GM18867 (cell line): ENCODE data around the gene BASP1.
A peak's percentile ranks its signal among the peaks of the same experiment; 100 is the strongest.
"Not testable (repeated sequence)": the region's sequence is repeated elsewhere in the genome, so short reads cannot be mapped to it uniquely, and the experiment has no call there.

Experiments
- ATAC-seq: cut with Tn5 transposase; IDR thresholded peaks from one replicate; pipeline ENCODE4 v1.9.1; 2021; ENCODE audit warnings: mild to moderate bottlenecking, moderate library complexity; ENCODE audit not compliant: unreplicated experiment

BASP1 gene

DNA sequence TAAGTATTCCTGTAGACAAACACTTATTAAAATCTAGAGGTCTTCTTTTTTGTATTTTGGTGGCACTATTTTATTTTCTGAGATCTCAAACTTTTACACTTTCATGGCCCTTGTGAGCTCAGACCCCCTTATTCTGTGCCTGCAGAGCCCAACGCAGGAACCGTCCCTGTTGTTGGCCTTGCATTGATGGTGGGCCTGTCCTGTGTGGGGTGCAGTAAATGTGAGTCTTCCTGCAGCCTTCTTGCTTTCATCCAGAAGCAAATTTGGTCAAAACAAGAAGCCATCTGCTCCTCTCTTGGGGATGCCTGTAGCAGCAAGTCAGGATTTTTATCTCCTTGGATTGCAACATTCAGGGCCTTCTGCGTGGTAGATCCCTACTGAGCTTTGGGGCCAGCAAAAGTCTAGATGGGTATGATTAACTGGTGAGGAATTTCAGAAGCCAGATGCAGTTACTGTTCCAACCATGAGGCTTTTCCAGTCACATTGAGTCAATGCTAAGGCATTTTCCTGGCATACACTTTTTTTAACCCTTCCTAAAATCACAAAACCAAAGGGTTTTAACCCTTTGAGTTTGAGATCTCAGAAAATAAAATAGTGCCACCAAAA is 31.7 kb downstream of the BASP1 start:
- no peak for ATAC-seq

DNA sequence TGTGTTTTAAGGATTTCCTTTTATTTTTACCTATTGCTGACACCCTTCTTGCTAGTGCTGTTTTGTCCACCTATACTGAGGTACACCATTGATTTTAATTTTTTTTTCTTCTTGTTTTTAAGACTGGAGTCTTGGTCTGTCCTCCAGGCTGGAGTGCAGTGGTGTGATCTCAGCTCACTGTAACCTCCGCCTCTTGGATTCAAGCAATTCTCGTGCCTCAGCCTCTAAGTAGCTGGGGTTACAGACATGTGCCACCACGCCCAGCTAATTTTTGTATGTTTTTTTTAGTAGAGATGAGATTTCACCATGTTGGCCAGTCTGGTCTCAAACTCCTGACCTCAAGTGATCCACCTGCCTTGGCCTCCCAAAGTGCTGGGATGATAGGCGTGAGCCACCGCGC is 32.4 kb downstream of the BASP1 start:
- not testable (repeated sequence) for ATAC-seq

DNA sequence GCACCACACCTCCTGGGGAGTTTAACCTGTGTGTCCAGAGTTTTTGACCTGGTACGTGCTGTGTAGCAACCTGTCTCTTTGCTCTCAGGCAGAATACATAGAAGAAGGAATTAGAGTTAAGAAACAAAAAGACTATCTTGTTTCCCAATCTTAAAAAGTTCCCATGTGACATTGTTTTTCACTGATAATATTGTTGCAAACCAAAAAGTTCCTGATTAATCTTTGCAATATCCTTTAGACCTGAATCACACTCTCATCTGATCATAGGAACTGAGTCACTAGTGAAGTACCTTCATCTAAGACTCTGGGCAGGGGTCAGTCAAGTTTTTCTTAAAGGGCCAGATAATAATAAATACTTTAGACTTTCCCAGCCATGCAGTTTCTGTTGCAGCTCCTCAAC is 35.1 kb downstream of the BASP1 start:
- no peak for ATAC-seq

DNA sequence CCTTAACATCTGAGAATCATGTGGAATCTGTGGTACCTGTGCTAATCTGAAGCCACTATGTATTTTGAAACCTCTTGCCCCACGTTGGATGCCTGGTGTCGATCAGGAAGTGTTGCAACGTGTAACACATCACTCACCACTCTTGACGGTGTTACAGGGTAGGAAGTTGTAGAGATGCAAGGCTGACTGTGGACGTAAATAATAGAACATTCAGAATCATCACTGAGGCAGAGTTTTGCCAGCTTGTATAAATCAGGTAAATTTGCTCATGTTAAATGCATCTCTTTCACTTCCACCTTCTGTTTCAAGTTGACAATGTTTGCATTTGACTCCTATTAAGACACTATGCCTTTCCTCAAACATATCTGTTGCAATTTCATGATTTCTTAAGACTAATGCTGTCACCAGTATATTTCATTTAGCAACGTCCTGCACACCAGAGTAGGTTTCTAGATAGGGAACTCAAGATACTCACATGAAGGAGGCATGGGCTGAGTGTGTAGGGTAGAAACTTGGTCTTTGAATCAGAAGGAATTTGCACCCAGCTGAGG is 38.1 kb downstream of the BASP1 start:
- ATAC-seq = peak; percentile 60

DNA sequence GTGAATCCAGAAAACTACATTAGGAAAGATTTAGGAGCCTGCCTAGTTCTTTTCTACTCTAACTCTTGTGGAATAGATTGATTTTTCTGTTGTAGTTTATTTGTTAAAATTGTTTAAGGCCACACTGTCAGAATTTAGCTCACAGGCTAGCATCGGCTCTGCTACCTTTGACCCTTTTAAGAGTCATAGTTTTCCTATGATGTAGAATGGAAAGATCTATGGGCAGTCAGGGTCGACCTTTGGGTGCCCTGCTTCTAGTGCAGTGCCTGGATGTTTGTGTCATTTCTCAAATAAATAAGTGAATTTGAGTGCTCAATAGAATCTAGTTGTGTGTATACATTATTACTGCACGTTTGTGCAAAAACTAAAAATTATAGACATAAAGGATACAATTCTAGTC is 38.7 kb downstream of the BASP1 start:
- ATAC-seq = no peak

DNA sequence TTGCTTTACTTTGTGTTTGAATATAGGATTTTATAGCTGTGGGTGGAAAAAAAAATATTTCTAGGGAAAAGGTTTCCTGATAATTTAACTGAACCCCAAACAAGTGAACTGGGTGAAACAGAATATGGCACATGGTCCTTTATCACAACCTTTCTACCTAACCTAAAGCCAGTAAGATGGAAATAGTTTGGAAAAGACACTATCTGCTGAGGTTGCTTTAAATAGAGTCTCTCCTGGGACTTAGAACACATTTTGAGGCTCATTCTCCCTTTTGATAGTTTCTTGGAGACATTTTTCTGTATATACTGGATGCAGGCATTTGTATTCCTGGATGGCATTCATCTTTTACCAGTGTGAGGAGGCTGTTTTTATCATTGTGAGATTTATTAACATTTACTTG is 39.4 kb downstream of the BASP1 start:
- ATAC-seq = no peak

DNA sequence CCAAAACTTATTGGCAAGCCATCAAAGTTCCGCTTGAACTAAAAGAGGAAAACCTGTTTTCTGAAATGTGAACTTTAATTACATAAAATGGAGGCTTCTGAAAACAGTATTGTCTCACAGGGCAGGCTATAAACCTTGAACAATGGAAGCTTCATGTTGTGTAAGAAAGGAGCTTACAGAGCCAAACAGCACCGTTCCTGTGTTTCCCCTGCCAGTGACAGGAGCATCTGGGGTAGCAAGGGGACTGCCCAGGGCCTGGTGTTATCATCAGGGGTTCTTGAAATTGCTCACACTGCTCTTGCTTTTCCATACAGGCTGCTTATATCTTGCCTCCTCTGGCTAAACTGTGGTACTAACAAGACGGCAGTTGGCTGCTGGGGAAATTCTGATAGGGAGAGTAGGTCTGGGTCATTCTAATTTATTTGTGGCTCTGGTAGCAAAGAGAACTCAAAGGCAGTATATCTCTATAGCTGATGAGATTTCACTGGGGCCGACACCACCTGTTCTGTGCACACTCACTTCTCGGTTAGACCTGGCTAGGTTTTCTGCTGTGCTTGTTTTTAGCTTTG is 40.4 kb downstream of the BASP1 start:
- ATAC-seq = peak; percentile 78

DNA sequence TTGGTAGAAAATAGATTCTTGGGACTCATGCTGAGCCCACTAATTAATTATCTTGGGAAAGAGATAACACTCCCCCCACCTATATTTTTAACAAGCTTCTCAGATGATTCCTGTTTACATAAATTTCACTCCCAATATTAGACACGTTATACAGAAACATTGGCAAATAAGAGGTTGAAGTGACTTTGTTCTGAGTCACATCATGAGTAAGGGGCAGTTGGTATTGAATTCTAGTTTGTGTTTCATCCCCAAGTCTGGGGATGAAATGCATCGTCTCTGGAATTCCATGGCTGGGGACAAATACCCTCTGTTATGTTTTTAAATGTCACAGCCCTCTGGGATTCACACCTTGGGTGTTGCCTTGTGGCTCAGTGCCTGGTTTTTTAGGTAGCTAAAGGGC is 41.0 kb downstream of the BASP1 start:
- ATAC-seq = no peak

DNA sequence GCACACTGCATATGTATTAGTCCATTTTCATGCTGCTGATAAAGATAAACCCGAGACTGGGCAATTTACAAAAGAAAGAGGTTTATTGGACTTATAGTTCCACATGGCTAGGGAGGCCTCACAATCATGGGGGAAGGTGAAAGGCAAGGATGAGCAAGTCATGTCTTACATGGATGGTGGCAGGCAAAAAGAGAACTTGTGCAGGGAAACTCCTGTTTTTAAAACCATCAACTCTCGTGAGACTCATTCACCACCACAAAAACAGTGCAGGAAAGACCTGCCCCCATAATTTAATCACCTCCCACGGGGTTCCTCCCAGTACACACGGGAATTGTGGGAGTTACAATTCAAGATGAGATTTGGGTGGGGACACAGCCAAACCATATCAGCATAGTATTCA is 41.6 kb downstream of the BASP1 start:
- not testable (repeated sequence) for ATAC-seq

DNA sequence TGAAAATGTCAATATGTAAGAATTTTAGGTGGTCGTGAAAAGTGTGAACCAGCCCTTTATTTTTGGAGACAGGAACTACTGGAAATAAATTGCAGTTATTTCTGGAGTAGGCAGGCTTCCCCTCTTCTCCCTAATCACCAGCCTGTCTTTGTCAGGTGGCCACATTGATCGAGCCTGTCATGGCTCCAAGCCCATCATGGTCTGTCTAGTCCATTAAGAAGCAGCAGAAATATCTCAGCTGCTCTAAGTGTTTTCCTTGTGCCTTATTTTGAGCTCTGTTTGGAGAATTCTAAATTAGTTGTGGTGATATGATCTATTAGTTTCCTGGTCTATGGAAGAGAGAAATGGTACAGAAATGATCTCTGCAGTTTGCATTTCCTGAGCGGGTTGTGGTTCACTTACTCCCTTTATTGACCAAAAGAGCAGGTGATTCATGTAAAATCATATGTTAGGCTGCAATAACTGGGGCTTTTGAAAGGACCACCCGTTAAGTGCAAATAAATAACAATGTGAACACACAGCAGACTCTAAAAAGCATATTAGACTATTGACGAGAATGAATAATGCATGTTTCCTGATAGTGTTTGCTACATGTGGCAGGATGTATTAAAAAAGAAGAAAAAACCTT is 42.3 kb downstream of the BASP1 start:
- no peak for ATAC-seq

DNA sequence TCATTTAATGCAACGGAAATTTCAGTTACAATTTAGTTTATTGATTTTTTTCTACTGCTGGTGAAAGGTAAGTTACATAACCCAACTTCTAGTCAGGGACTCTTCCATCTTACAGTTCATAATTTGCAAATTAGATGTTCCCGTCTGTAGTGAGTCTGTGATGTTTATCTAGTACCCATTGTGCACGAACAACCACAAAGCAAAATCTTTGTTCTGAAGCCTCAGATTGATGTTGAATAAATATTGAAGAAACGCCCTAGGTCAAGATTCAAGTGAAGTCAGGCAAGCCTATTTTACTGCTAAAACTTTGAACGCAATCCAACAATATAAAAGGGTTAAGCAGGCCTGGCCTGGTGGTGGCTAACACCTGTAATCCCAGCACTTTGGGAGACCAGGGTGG is 43.1 kb downstream of the BASP1 start:
- ATAC-seq = no peak

DNA sequence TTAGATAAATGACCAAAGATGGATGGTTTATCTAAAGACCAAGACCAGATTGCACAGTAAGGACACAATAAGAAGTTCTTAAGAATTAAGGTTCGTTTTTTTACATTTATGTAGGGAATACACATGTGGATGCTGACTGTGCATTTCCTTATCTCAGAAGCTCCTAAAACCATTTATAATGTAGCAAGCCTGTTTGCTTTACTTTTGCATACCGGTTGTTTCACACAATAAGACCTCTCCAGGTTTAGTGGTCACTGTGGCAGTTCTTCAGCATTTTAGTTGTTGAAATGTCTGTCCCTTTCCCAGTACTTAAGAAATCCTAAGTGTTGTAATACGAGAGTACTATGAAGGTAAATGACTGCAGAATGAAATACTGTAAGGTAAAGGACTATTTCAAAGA is 43.6 kb downstream of the BASP1 start:
- ATAC-seq = no peak

DNA sequence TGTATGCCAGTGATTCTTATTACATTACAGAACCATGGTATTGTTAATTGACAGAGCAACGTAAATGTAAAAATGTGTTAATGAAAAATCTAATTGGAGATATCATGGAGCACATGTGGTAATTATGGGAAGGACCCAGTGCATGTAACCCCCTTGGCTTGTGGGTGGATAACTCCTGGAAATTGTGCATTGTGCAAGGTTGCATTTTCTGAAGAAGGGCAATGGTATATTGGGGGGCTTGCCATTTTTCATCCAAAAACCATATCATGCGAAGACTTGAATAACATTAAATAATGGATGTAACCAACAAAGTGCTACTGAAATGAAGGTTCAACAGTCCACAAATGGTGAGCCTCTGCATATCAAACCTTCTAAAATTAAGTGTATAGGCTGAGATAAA is 47.6 kb downstream of the BASP1 start:
- ATAC-seq = no peak

DNA sequence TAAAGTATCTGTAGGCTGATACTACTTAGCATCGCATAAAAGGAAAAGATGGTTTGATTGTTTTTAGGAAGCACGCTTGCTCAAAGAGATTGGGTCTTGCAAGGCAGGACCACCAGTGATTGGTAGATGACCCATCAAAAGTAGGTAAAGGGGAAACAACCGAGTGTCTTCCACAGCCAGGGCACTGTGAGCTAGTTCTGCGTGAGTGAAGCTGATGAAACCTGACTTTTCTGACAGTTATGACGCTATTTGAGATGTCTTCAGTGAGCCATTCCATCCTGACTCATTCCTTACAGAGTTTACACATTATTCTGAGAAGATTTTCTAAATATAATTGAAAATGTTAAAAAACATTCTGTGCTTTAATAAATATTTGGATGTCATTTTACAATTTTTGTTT is 49.7 kb downstream of the BASP1 start:
- ATAC-seq = no peak

DNA sequence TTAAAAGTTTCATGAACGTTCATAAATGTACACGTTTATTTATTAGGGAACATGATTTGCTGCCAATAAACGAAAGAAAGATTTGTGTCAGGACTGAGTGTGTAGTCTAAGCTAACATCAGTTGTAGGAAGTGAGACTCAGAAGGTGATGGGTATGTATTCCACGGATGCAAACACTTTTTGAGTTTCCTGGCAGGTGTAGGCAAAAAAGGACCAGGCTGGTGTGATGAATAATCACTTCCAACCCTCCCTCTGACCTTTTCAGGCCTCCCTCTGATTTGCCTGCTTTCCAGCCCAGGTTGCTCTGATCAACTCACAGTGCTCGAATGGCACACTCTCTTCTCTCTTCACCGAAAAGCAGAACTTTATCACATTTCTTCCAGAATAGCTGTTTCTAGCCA is 51.8 kb downstream of the BASP1 start:
- peak; percentile 70 for ATAC-seq

DNA sequence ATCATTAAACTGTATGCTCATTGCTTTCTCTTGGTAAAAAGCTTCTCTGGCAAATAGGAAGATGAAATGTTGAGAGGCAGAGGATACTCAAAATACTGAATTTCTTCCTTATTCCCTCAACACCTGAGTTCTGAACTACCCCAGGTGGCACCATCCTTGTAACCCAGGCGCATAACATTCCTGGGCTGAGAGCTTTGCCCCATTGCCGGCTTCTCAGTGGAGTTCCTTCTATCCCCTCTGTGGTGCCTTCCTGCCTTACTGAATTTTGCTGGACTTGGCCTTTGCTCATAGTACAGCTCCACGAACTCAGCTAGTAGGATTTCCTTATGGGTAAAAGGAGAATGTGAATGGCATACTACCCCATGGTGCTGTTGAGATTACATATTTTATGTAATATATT is 54.7 kb downstream of the BASP1 start:
- no peak for ATAC-seq

DNA sequence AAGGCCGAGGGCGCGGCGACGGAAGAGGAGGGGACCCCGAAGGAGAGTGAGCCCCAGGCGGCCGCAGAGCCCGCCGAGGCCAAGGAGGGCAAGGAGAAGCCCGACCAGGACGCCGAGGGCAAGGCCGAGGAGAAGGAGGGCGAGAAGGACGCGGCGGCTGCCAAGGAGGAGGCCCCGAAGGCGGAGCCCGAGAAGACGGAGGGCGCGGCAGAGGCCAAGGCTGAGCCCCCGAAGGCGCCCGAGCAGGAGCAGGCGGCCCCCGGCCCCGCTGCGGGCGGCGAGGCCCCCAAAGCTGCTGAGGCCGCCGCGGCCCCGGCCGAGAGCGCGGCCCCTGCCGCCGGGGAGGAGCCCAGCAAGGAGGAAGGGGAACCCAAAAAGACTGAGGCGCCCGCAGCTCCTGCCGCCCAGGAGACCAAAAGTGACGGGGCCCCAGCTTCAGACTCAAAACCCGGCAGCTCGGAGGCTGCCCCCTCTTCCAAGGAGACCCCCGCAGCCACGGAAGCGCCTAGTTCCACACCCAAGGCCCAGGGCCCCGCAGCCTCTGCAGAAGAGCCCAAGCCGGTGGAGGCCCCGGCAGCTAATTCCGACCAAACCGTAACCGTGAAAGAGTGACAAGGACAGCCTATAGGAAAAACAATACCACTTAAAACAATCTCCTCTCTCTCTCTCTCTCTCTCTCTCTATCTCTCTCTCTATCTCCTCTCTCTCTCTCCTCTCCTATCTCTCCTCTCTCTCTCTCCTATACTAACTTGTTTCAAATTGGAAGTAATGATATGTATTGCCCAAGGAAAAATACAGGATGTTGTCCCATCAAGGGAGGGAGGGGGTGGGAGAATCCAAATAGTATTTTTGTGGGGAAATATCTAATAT is 58.1 kb downstream of the BASP1 start:
- no peak for ATAC-seq

DNA sequence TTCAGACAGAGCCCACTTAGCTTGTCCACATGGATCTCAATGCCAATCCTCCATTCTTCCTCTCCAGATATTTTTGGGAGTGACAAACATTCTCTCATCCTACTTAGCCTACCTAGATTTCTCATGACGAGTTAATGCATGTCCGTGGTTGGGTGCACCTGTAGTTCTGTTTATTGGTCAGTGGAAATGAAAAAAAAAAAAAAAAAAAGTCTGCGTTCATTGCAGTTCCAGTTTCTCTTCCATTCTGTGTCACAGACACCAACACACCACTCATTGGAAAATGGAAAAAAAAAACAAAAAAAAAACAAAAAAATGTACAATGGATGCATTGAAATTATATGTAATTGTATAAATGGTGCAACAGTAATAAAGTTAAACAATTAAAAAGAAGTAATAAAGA is 59.0 kb downstream of the BASP1 start:
- peak; percentile 81 for ATAC-seq

DNA sequence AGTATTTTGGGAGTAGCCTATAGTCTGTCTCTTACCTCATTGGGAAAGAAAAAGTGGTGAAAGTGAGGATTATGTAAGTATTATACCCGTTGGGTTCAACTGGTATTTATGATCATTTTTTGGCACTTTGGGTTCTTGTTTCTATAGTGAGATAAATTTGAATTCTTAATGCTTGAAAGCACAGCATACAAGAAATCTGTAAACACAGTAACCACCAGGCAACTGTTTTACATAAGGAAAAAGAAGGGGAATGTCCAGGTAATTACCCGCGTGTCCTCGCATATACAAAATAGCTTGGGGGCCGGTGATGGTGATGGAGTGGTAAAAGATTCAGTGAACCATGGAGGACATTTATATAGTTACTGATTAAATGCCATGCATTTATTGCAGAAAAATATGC is 60.5 kb downstream of the BASP1 start:
- ATAC-seq = no peak

DNA sequence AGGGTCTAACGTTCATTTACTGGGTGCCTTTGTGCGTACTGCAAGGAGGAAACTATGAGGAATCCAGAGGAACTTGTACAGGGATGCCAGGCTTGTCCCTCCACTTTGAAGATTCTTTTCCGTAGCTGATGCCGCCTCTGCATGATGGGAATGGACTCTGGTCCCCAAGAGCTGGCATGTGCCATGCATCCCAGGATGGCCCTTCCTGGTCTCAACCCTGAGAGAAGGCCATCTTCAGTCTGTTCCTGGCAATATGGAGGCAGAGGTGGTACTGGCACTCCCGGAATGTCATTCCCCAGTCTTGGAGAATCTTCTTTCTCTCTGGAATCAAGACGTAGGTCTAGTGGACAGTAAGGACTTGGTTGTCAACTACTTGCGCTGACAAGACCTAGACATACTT is 61.5 kb downstream of the BASP1 start:
- ATAC-seq = no peak

DNA sequence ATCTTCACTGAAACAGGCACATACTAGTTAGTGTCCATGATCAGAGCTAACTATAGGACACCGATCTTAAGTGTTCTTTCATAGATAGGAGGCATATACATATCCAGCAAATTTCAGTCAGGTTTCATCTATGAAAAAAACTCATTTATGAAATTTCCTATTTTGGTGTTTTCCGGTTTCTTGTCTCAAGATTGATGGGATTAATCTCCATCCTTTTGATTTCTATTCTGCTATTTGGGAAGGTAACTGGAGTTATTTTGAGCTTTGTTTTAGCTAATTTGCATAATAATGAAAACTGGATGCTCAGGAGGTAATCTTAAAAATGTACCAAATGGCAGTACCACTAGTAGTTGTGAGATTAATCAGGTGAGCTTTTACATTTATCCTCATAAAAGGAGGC is 62.1 kb downstream of the BASP1 start:
- ATAC-seq = no peak
